Stomach (tissue), 9 donors: ENCODE measurements around the gene MAP3K20. TPM values are rescaled to one million over a fixed set of nuclear protein-coding genes. Genes with fewer than 3 reads are reported as not detected.
A peak's percentile ranks its signal among the peaks of the same experiment; 100 is the strongest.

Experiments
- DNase-seq, 2 donors: peaks; one replicate each; pipeline versions ENCODE4 v3.0.0 to v3.0.0-alpha.2; 2013 to 2019
- H3K27ac ChIP-seq, 5 donors: fragments of 200-600 bp in 4 of 5; sonication (generic) in 4 of 5; one replicate each; pipeline ENCODE4 v1.5.1; 2013 to 2019; ENCODE audit warnings: mild to moderate bottlenecking in 1 of 5, moderate library complexity in 1 of 5
- H3K27me3 ChIP-seq, 3 donors: fragments of 200-600 bp; sonication (generic); one replicate each; pipeline ENCODE4 v1.5.1; 2017 to 2019; ENCODE audit warnings: mixed run types in 1 of 3
- H3K36me3 ChIP-seq, 4 donors: fragments of 200-600 bp; sonication (generic); 1 replicate in 3 of 4; 2 replicates in 1 of 4; pipeline ENCODE4 v1.5.1; 2016 to 2019
- H3K4me1 ChIP-seq, 4 donors: fragments of 200-600 bp; sonication (generic); one replicate each; pipeline ENCODE4 v1.5.1; 2016 to 2019
- H3K4me3 ChIP-seq, 4 donors: fragments of 200-600 bp; sonication (generic) in 3 of 4; one replicate each; pipeline ENCODE4 v1.5.1; 2016 to 2019; ENCODE audit warnings: mild to moderate bottlenecking in 1 of 4
- H3K9me3 ChIP-seq, 4 donors: fragments of 200-600 bp; sonication (generic); one replicate each; pipeline ENCODE4 v1.5.1; 2016 to 2019
- CTCF ChIP-seq, 7 experiments: fragments of 450-650 bp in 4 of 7; fragments of 200-600 bp in 3 of 7; sonication (generic) in 3 of 7; IDR thresholded peaks; one replicate each; pipeline ENCODE4 v1.5.1; 2016 to 2019; ENCODE audit warnings: antibody characterized with exemption in 7 of 7, control low read depth in 2 of 7, mild to moderate bottlenecking in 1 of 7
- EP300 ChIP-seq: sonication (generic); formaldehyde crosslinking; IDR thresholded peaks from one replicate; pipeline ENCODE4 v1.6.1; 2017; ENCODE audit warnings: antibody characterized with exemption
- POLR2A ChIP-seq, 4 donors: fragments of 450-650 bp; IDR thresholded peaks; one replicate each; pipeline ENCODE4 v1.6.1; 2016; ENCODE audit warnings: antibody characterized with exemption in 4 of 4, control low read depth in 2 of 4, mild to moderate bottlenecking in 1 of 4, moderate library complexity in 1 of 4
- POLR2AphosphoS5 ChIP-seq, 3 donors: sonication (generic); formaldehyde crosslinking; IDR thresholded peaks; one replicate each; pipeline ENCODE4 v1.6.1; 2016; ENCODE audit warnings: antibody characterized with exemption in 3 of 3
- WGBS, 5 donors: extraction: QIAGEN DNeasy Blood & Tissue Kit in 3 of 5; methylation state at CpG; one replicate each; pipeline versions ENCODE4 v1.1.5 to v1.1.7; 2013 to 2018; 5-methylcytosine and 5-hydroxymethylcytosine counted together
- intact Hi-C: fragments of 100-400 bp; cut with DNase I; formaldehyde crosslinking; loops from one replicate; pipeline ENCODE4 v1.15.1; 2023; ENCODE audit warnings: low total_unique reads
- polyA plus RNA-seq, 3 donors: library from polyadenylated mRNA; stranded (reverse); fragments of 200-250 nt; gene quantifications; one replicate each; pipeline ENCODE4 v1.2.3, GENCODE V29; 2013
- total RNA-seq, 5 donors: library from RNA; depleted of rRNA; stranded (reverse); fragments of >200 nt; gene quantifications; one replicate each; pipeline versions ENCODE4 v1.1.0 to v1.2.3, GENCODE V29; 2014 to 2016
- donor health status: healthy with polysubstance abuse.
- donor health status: Bipolar disorder and iron deficiency.
- donor health status: healthy.

The MAP3K20 gene
- total and polyA plus RNA-seq, 8 donors, result 9.3 to 180 (median 29.2) TPM

GRCh38 chr2:173191601-173192000 is 116.0 kb downstream of the MAP3K20 start:
- no peak overlapping the region for H3K4me3 ChIP-seq
- TF ChIP-seq CTCF (IDR thresholded peaks at IDR 0.05) (no peak), POLR2A (IDR thresholded peaks at IDR 0.05) (no peak), POLR2AphosphoS5 (IDR thresholded peaks at IDR 0.05) (no peak), EP300 (no peak)
- H3K4me1 ChIP-seq, result peaks cover 0 to 41% (median 20%) of the 10 kb centered on the region in 4 donors
- peak overlapping the region in 2 of 5 donors; percentile 4 to 46 for H3K27ac ChIP-seq
- H3K36me3 ChIP-seq, result peaks cover 0 to 3% (median 0%) of the 10 kb centered on the region in 4 donors
- no peak for DNase-seq
- intact Hi-C loops, result no loop called here
- no peaks in the 10 kb centered on the region for H3K9me3 ChIP-seq
- H3K27me3 ChIP-seq, result no peaks in the 10 kb centered on the region
- 70 to 86% (median 74%) methylated on average over 3 of the region's 3 CpGs for WGBS, 5 donors

- TF ChIP-seq POLR2A (IDR thresholded peaks at IDR 0.05) (no peak), POLR2AphosphoS5 (IDR thresholded peaks at IDR 0.05) (no peak), CTCF (IDR thresholded peaks at IDR 0.05) (no peak), EP300 (no peak)
- Histone ChIP-seq H3K27me3 (no peaks in the 10 kb centered on the region), H3K27ac (peak overlapping the region in 2 of 5 donors; percentile 4 to 46), H3K36me3 (peaks cover 0 to 3% (median 0%) of the 10 kb centered on the region in 4 donors), H3K4me3 (no peak overlapping the region), H3K9me3 (no peaks in the 10 kb centered on the region), H3K4me1 (peaks cover 0 to 41% (median 19%) of the 10 kb centered on the region in 4 donors)
- intact Hi-C loops, result no loop called here
- WGBS, 5 donors, result 70 to 85% (median 78%) methylated on average over 4 of the region's 4 CpGs
- DNase-seq, result no peak
Observed at GRCh38 chr2:173192071-173192470, 116.4 kb downstream of the MAP3K20 start.

- H3K4me1 ChIP-seq, result peaks cover 0 to 23% (median 6%) of the 10 kb centered on the region in 4 donors
- intact Hi-C loops, result no loop called here
- WGBS, 5 donors, result 61 to 84% (median 76%) methylated on average over 1 of the region's 1 CpG
Observed at GRCh38 chr2:173193925-173194324, 118.3 kb downstream of the MAP3K20 start.

GRCh38 chr2:173195100-173195499 is 119.5 kb downstream of the MAP3K20 start:
- TF ChIP-seq EP300, result no peak
- no peak for TF ChIP-seq POLR2AphosphoS5 (IDR thresholded peaks at IDR 0.05)
- TF ChIP-seq POLR2A (IDR thresholded peaks at IDR 0.05), result no peak
- TF ChIP-seq CTCF (IDR thresholded peaks at IDR 0.05), result no peak
- 67 to 88% (median 81%) methylated on average over 3 of the region's 3 CpGs for WGBS, 5 donors
- DNase-seq, result no peak
- no peak overlapping the region for H3K4me3 ChIP-seq
- peak overlapping the region in 1 of 5 donors; percentile 31 for H3K27ac ChIP-seq
- peaks cover 0 to 23% (median 9%) of the 10 kb centered on the region in 4 donors for H3K4me1 ChIP-seq
- no peaks in the 10 kb centered on the region for H3K9me3 ChIP-seq
- H3K36me3 ChIP-seq, result peaks cover 0 to 14% (median 11%) of the 10 kb centered on the region in 4 donors
- intact Hi-C loops, result no loop called here
- H3K27me3 ChIP-seq, result no peaks in the 10 kb centered on the region

More at GRCh38 chr2:173193925-173194324, 118.3 kb downstream of the MAP3K20 start:
- Histone ChIP-seq H3K27ac (no peak overlapping the region), H3K9me3 (no peaks in the 10 kb centered on the region), H3K27me3 (no peaks in the 10 kb centered on the region), H3K4me3 (no peak overlapping the region), H3K36me3 (peaks cover 0 to 16% (median 11%) of the 10 kb centered on the region in 4 donors)
- DNase-seq, result no peak
- TF ChIP-seq EP300 (no peak), POLR2AphosphoS5 (IDR thresholded peaks at IDR 0.05) (no peak)

GRCh38 chr2:173196080-173196479 is 120.4 kb downstream of the MAP3K20 start:
- Histone ChIP-seq H3K36me3 (peaks cover 0 to 13% (median 11%) of the 10 kb centered on the region in 4 donors), H3K9me3 (no peaks in the 10 kb centered on the region), H3K27me3 (no peaks in the 10 kb centered on the region), H3K27ac (peak overlapping the region in 1 of 5 donors; percentile 31), H3K4me3 (no peak overlapping the region), H3K4me1 (peaks cover 0 to 22% (median 9%) of the 10 kb centered on the region in 4 donors)
- TF ChIP-seq POLR2AphosphoS5 (IDR thresholded peaks at IDR 0.05) (no peak), POLR2A (IDR thresholded peaks at IDR 0.05) (no peak), EP300 (no peak), CTCF (IDR thresholded peaks at IDR 0.05) (no peak)
- intact Hi-C loops, result no loop called here
- DNase-seq, result no peak
- 94 to 99% (median 97%) methylated on average over 6 of the region's 6 CpGs for WGBS, 5 donors
